GM23338 (cell line): ENCODE measurements around the gene PHGDH. TPM values are rescaled to one million over a fixed set of nuclear protein-coding genes. Genes with fewer than 3 reads are reported as not detected.

Source experiments
- ATAC-seq: fragments of 200-7000 bp; cut with Tn5 transposase; 3 replicates; pipeline ENCODE4 v1.9.1; 2020
- DNase-seq: peaks from one replicate; pipeline ENCODE4 v3.0.0-alpha.2; 2015; ENCODE audit warnings: low spot score
- H2AFZ ChIP-seq: fragments of 200-600 bp; sonication (generic); 2 replicates; pipeline ENCODE4 v1.8.0; 2016; ENCODE audit warnings: antibody characterized with exemption, mild to moderate bottlenecking, moderate library complexity
- H3F3A ChIP-seq: fragments of 200-600 bp; sonication (generic); replicated peaks from 2 replicates; pipeline ENCODE4 v1.8.0; 2017; ENCODE audit warnings: antibody characterized with exemption, mixed run types, low read depth
- H3K27ac ChIP-seq: fragments of 200-600 bp; sonication (generic); 2 replicates; pipeline ENCODE4 v1.6.1; 2016; ENCODE audit warnings: low read depth
- H3K27me3 ChIP-seq: fragments of 200-600 bp; sonication (generic); 2 replicates; pipeline ENCODE4 v1.8.0; 2016; ENCODE audit warnings: mild to moderate bottlenecking, mixed run types, moderate library complexity; ENCODE audit not compliant: insufficient read depth
- H3K36me3 ChIP-seq: fragments of 200-600 bp; sonication (generic); 2 replicates; pipeline ENCODE4 v1.8.0; 2016; ENCODE audit warnings: mild to moderate bottlenecking; ENCODE audit not compliant: insufficient read depth
- H3K4me1 ChIP-seq: fragments of 200-600 bp; sonication (generic); 2 replicates; pipeline ENCODE4 v1.8.0; 2016; ENCODE audit warnings: mild to moderate bottlenecking, moderate library complexity; ENCODE audit not compliant: insufficient read depth
- H3K4me2 ChIP-seq: fragments of 200-600 bp; sonication (generic); 2 replicates; pipeline ENCODE4 v1.7.1; 2017; ENCODE audit warnings: mixed run types
- H3K4me3 ChIP-seq: fragments of 200-600 bp; sonication (generic); 2 replicates; pipeline ENCODE4 v1.6.1; 2016; ENCODE audit warnings: mixed run types
- H3K79me2 ChIP-seq: fragments of 200-600 bp; sonication (generic); replicated peaks from 2 replicates; pipeline ENCODE4 v1.8.0; 2017; ENCODE audit warnings: mild to moderate bottlenecking; ENCODE audit not compliant: insufficient read depth
- H3K9me2 ChIP-seq: fragments of 200-600 bp; sonication (generic); 2 replicates; pipeline ENCODE4 v1.8.0; 2017; ENCODE audit not compliant: insufficient read depth
- H4K20me1 ChIP-seq: fragments of 200-600 bp; sonication (generic); replicated peaks from 2 replicates; pipeline ENCODE4 v1.8.0; 2017; ENCODE audit warnings: mild to moderate bottlenecking; ENCODE audit not compliant: insufficient read depth
- H3K27ac Mint-ChIP-seq: 2 replicates; pipeline ENCODE4 v1.8.0; 2020; ENCODE audit warnings: inconsistent platforms, mild to moderate bottlenecking, moderate library complexity, mixed read lengths
- H3K27me3 Mint-ChIP-seq: 3 replicates; pipeline ENCODE4 v1.8.0; 2022; ENCODE audit warnings: low read depth, mild to moderate bottlenecking, moderate library complexity, mixed read lengths, inconsistent platforms; ENCODE audit not compliant: insufficient read depth, poor library complexity
- H3K36me3 Mint-ChIP-seq: 3 replicates; pipeline ENCODE4 v1.8.0; 2021; ENCODE audit warnings: low read depth, mild to moderate bottlenecking, inconsistent platforms, moderate library complexity, mixed read lengths
- H3K4me1 Mint-ChIP-seq: 3 replicates; pipeline ENCODE4 v1.8.0; 2020; ENCODE audit warnings: mild to moderate bottlenecking, inconsistent platforms, mixed read lengths
- H3K4me3 Mint-ChIP-seq: 3 replicates; pipeline ENCODE4 v1.8.0; 2021; ENCODE audit warnings: moderate library complexity, mild to moderate bottlenecking, inconsistent platforms, mixed read lengths
- H3K9me3 Mint-ChIP-seq: 3 replicates; pipeline ENCODE4 v1.8.0; 2020; ENCODE audit warnings: moderate library complexity, mild to moderate bottlenecking, inconsistent platforms, mixed read lengths
- CREB1 ChIP-seq: fragments of 250-450 bp; sonication (Bioruptor Pico); IDR thresholded peaks from 2 replicates; pipeline ENCODE4 v1.5.0; 2020; ENCODE audit warnings: low read depth, mild to moderate bottlenecking, moderate library complexity
- EZH2 ChIP-seq: fragments of 200-600 bp; sonication (generic); IDR thresholded peaks from one replicate; pipeline ENCODE4 v1.8.0; 2017; ENCODE audit warnings: antibody characterized with exemption, mild to moderate bottlenecking, low read depth; ENCODE audit not compliant: unreplicated experiment
- EZH2phosphoT487 ChIP-seq: fragments of 200-600 bp; sonication (generic); IDR thresholded peaks from one replicate; pipeline ENCODE4 v1.8.1; 2018; ENCODE audit warnings: antibody characterized with exemption; ENCODE audit not compliant: unreplicated experiment
- JUNB ChIP-seq: IDR thresholded peaks from one replicate; pipeline ENCODE4 v1.6.1; 2016; ENCODE audit warnings: antibody characterized with exemption; ENCODE audit not compliant: unreplicated experiment
- NANOG ChIP-seq: IDR thresholded peaks from 2 replicates; pipeline ENCODE4 v1.6.1; 2016; ENCODE audit warnings: antibody characterized with exemption, borderline replicate concordance
- POLR2AphosphoS5 ChIP-seq: IDR thresholded peaks from 2 replicates; pipeline ENCODE4 v1.6.1; 2016; ENCODE audit warnings: antibody characterized with exemption, low read depth
- STAT1 ChIP-seq: IDR thresholded peaks from one replicate; pipeline ENCODE4 v1.6.1; 2016; ENCODE audit warnings: antibody characterized with exemption; ENCODE audit not compliant: unreplicated experiment
- ZNF114 ChIP-seq: fragments of 250-450 bp; sonication (Bioruptor Pico); IDR thresholded peaks from 2 replicates; pipeline ENCODE4 v1.5.0; 2020; ENCODE audit warnings: mild to moderate bottlenecking, moderate library complexity
- ZNF331 ChIP-seq: fragments of 250-450 bp; sonication (Bioruptor Pico); IDR thresholded peaks from 2 replicates; pipeline ENCODE4 v1.5.0; 2020; ENCODE audit warnings: low read depth, mild to moderate bottlenecking, moderate library complexity
- polyA plus RNA-seq: library from polyadenylated mRNA; unstranded; fragments of >200 nt; fragmentation: Nextera tagmentation; extraction: Ambion mirVana; gene quantifications from 2 replicates; pipeline ENCODE4 v1.2.1, GENCODE V29; 2016
- total RNA-seq: library from RNA; depleted of rRNA; stranded (reverse); fragments of >200 nt; shearing (Covaris generic); gene quantifications from 2 replicates; pipeline ENCODE4 v1.2.3, GENCODE V29; 2014
- TF ChIP-seq, protein P1 (sequence below): IDR thresholded peaks from one replicate; pipeline ENCODE4 v1.6.1; 2018; ENCODE audit warnings: antibody characterized with exemption; ENCODE audit not compliant: unreplicated experiment
- TF ChIP-seq, protein P2 (sequence below): IDR thresholded peaks from 2 replicates; pipeline ENCODE4 v1.6.1; 2016; ENCODE audit warnings: antibody characterized with exemption
- TF ChIP-seq, protein P3 (sequence below), 2 experiments: fragments of 200-600 bp in 1 of 2; sonication (generic) in 1 of 2; conservative IDR thresholded peaks; 2 replicates each; pipeline versions ENCODE4 v1.5.1 to v1.6.1; 2016 to 2017; ENCODE audit warnings: antibody characterized with exemption in 2 of 2, low read depth in 2 of 2, mild to moderate bottlenecking in 2 of 2, moderate library complexity in 1 of 2
- TF ChIP-seq, protein P4 (sequence below): fragments of 250-450 bp; sonication (Bioruptor Pico); IDR thresholded peaks from 2 replicates; pipeline ENCODE4 v1.5.0; 2020; ENCODE audit warnings: mild to moderate bottlenecking, moderate library complexity

The PHGDH gene
- total and polyA plus RNA-seq, 2 experiments from 2014 or later, result 612 to 885 TPM

GRCh38 chr1:119680723-119681122 is 31.0 kb upstream of the PHGDH start:
- no peak for DNase-seq
- Histone ChIP-seq H3K4me3 (no peak overlapping the region), H3K4me1 (0 out of 2 replicates have a peak, but pooled peaks cover 7% of the 10 kb centered on the region), H2AFZ (no peak overlapping the region), H3K36me3 (no peaks in the 10 kb centered on the region), H3K4me2 (no peak overlapping the region), H3K9me2 (no peaks in the 10 kb centered on the region), H4K20me1 (no peaks in the 10 kb centered on the region), H3K27me3 (no peaks in the 10 kb centered on the region), H3K79me2 (no peaks in the 10 kb centered on the region), H3K27ac (no peak overlapping the region), H3F3A (no peaks in the 10 kb centered on the region)
- Mint-ChIP-seq H3K4me3 (no peak overlapping the region), H3K27me3 (peaks cover 2% of the 10 kb centered on the region), H3K27ac (no peak overlapping the region), H3K36me3 (no peaks in the 10 kb centered on the region), H3K9me3 (no peaks in the 10 kb centered on the region), H3K4me1 (peaks cover 25% of the 10 kb centered on the region)
- no peak for ATAC-seq
- TF ChIP-seq ZNF114 (CRISPR knock-in tag) (no peak), STAT1 (no peak), JUNB (no peak), EZH2 (no peak), POLR2AphosphoS5 (no peak), NANOG (no peak), EZH2phosphoT487 (no peak), ZNF331 (CRISPR knock-in tag) (no peak), CREB1 (CRISPR knock-in tag) (no peak)
- TF ChIP-seq, protein P1, sequence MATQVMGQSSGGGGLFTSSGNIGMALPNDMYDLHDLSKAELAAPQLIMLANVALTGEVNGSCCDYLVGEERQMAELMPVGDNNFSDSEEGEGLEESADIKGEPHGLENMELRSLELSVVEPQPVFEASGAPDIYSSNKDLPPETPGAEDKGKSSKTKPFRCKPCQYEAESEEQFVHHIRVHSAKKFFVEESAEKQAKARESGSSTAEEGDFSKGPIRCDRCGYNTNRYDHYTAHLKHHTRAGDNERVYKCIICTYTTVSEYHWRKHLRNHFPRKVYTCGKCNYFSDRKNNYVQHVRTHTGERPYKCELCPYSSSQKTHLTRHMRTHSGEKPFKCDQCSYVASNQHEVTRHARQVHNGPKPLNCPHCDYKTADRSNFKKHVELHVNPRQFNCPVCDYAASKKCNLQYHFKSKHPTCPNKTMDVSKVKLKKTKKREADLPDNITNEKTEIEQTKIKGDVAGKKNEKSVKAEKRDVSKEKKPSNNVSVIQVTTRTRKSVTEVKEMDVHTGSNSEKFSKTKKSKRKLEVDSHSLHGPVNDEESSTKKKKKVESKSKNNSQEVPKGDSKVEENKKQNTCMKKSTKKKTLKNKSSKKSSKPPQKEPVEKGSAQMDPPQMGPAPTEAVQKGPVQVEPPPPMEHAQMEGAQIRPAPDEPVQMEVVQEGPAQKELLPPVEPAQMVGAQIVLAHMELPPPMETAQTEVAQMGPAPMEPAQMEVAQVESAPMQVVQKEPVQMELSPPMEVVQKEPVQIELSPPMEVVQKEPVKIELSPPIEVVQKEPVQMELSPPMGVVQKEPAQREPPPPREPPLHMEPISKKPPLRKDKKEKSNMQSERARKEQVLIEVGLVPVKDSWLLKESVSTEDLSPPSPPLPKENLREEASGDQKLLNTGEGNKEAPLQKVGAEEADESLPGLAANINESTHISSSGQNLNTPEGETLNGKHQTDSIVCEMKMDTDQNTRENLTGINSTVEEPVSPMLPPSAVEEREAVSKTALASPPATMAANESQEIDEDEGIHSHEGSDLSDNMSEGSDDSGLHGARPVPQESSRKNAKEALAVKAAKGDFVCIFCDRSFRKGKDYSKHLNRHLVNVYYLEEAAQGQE, result no peak
- TF ChIP-seq, protein P2, sequence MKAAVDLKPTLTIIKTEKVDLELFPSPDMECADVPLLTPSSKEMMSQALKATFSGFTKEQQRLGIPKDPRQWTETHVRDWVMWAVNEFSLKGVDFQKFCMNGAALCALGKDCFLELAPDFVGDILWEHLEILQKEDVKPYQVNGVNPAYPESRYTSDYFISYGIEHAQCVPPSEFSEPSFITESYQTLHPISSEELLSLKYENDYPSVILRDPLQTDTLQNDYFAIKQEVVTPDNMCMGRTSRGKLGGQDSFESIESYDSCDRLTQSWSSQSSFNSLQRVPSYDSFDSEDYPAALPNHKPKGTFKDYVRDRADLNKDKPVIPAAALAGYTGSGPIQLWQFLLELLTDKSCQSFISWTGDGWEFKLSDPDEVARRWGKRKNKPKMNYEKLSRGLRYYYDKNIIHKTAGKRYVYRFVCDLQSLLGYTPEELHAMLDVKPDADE, result no peak
- TF ChIP-seq, protein P3, sequence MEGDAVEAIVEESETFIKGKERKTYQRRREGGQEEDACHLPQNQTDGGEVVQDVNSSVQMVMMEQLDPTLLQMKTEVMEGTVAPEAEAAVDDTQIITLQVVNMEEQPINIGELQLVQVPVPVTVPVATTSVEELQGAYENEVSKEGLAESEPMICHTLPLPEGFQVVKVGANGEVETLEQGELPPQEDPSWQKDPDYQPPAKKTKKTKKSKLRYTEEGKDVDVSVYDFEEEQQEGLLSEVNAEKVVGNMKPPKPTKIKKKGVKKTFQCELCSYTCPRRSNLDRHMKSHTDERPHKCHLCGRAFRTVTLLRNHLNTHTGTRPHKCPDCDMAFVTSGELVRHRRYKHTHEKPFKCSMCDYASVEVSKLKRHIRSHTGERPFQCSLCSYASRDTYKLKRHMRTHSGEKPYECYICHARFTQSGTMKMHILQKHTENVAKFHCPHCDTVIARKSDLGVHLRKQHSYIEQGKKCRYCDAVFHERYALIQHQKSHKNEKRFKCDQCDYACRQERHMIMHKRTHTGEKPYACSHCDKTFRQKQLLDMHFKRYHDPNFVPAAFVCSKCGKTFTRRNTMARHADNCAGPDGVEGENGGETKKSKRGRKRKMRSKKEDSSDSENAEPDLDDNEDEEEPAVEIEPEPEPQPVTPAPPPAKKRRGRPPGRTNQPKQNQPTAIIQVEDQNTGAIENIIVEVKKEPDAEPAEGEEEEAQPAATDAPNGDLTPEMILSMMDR (conservative IDR thresholded peaks at IDR 0.05; ENCODE audit: low read depth in 2 of 2), result no peak
- TF ChIP-seq, protein P4, sequence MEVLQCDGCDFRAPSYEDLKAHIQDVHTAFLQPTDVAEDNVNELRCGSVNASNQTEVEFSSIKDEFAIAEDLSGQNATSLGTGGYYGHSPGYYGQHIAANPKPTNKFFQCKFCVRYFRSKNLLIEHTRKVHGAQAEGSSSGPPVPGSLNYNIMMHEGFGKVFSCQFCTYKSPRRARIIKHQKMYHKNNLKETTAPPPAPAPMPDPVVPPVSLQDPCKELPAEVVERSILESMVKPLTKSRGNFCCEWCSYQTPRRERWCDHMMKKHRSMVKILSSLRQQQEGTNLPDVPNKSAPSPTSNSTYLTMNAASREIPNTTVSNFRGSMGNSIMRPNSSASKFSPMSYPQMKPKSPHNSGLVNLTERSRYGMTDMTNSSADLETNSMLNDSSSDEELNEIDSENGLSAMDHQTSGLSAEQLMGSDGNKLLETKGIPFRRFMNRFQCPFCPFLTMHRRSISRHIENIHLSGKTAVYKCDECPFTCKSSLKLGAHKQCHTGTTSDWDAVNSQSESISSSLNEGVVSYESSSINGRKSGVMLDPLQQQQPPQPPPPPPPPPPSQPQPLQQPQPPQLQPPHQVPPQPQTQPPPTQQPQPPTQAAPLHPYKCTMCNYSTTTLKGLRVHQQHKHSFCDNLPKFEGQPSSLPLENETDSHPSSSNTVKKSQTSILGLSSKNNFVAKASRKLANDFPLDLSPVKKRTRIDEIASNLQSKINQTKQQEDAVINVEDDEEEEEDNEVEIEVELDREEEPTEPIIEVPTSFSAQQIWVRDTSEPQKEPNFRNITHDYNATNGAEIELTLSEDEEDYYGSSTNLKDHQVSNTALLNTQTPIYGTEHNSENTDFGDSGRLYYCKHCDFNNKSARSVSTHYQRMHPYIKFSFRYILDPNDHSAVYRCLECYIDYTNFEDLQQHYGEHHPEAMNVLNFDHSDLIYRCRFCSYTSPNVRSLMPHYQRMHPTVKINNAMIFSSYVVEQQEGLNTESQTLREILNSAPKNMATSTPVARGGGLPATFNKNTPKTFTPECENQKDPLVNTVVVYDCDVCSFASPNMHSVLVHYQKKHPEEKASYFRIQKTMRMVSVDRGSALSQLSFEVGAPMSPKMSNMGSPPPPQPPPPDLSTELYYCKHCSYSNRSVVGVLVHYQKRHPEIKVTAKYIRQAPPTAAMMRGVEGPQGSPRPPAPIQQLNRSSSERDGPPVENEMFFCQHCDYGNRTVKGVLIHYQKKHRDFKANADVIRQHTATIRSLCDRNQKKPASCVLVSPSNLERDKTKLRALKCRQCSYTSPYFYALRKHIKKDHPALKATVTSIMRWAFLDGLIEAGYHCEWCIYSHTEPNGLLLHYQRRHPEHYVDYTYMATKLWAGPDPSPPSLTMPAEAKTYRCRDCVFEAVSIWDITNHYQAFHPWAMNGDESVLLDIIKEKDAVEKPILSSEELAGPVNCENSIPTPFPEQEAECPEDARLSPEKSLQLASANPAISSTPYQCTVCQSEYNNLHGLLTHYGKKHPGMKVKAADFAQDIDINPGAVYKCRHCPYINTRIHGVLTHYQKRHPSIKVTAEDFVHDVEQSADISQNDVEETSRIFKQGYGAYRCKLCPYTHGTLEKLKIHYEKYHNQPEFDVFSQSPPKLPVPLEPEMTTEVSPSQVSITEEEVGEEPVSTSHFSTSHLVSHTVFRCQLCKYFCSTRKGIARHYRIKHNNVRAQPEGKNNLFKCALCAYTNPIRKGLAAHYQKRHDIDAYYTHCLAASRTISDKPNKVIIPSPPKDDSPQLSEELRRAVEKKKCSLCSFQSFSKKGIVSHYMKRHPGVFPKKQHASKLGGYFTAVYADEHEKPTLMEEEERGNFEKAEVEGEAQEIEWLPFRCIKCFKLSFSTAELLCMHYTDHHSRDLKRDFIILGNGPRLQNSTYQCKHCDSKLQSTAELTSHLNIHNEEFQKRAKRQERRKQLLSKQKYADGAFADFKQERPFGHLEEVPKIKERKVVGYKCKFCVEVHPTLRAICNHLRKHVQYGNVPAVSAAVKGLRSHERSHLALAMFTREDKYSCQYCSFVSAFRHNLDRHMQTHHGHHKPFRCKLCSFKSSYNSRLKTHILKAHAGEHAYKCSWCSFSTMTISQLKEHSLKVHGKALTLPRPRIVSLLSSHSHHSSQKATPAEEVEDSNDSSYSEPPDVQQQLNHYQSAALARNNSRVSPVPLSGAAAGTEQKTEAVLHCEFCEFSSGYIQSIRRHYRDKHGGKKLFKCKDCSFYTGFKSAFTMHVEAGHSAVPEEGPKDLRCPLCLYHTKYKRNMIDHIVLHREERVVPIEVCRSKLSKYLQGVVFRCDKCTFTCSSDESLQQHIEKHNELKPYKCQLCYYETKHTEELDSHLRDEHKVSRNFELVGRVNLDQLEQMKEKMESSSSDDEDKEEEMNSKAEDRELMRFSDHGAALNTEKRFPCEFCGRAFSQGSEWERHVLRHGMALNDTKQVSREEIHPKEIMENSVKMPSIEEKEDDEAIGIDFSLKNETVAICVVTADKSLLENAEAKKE (CRISPR knock-in tag), result no peak
